HepG2 (cell line): ENCODE results near the gene SPRED2. TPM values are rescaled to one million over a fixed set of nuclear protein-coding genes. Genes with fewer than 3 reads are reported as not detected.

Experiments used
- ATF6 ChIP-seq: sonication (generic); formaldehyde crosslinking; conservative IDR thresholded peaks from 2 replicates; pipeline ENCODE4 v1.4.0; 2020; ENCODE audit warnings: missing genetic modification reagents
- BCLAF1 ChIP-seq: fragments of 450-650 bp; IDR thresholded peaks from 2 replicates; pipeline ENCODE4 v1.6.1; 2017; ENCODE audit warnings: mild to moderate bottlenecking
- CCDC6 ChIP-seq: sonication (generic); formaldehyde crosslinking; IDR thresholded peaks from 2 replicates; pipeline ENCODE4 v1.8.1; 2022; ENCODE audit warnings: mild to moderate bottlenecking, missing genetic modification reagents, moderate library complexity
- ERF ChIP-seq: IDR thresholded peaks from 2 replicates; pipeline ENCODE4 v1.6.1; 2018; ENCODE audit warnings: missing biosample characterization, missing genetic modification reagents
- HOXA5 ChIP-seq: sonication (generic); formaldehyde crosslinking; IDR thresholded peaks from 2 replicates; pipeline ENCODE4 v1.4.0; 2020; ENCODE audit warnings: missing genetic modification reagents
- IKZF5 ChIP-seq: IDR thresholded peaks from 2 replicates; pipeline ENCODE4 v1.6.1; 2018; ENCODE audit warnings: missing genetic modification reagents, mild to moderate bottlenecking, missing compliant biosample characterization
- JUN ChIP-seq: sonication (generic); formaldehyde crosslinking; IDR thresholded peaks from 2 replicates; pipeline ENCODE4 v1.4.0; 2020; ENCODE audit warnings: mild to moderate bottlenecking, missing genetic modification reagents
- NFATC3 ChIP-seq: sonication (generic); formaldehyde crosslinking; IDR thresholded peaks from 2 replicates; pipeline ENCODE4 v1.5.1; 2020; ENCODE audit warnings: mild to moderate bottlenecking, missing genetic modification reagents
- NR0B2 ChIP-seq: sonication (generic); formaldehyde crosslinking; IDR thresholded peaks from 2 replicates; pipeline ENCODE4 v1.4.0; 2020; ENCODE audit warnings: mild to moderate bottlenecking, missing genetic modification reagents
- NR2F1 ChIP-seq, 2 experiments: fragments of 450-650 bp in 1 of 2; formaldehyde crosslinking in 1 of 2; IDR thresholded peaks; 2 replicates each; pipeline versions ENCODE4 v1.5.0 to v1.6.1; 2016 to 2020; ENCODE audit warnings: mild to moderate bottlenecking in 1 of 2, missing compliant biosample characterization in 1 of 2, missing genetic modification reagents in 1 of 2, moderate library complexity in 1 of 2
- PHF5A ChIP-seq: IDR thresholded peaks from one replicate; pipeline ENCODE4 v1.6.1; 2018; ENCODE audit warnings: low read depth, missing genetic modification reagents; ENCODE audit not compliant: unreplicated experiment
- POGZ ChIP-seq: sonication (generic); formaldehyde crosslinking; IDR thresholded peaks from 2 replicates; pipeline ENCODE4 v1.4.0; 2020; ENCODE audit warnings: mild to moderate bottlenecking, missing genetic modification reagents
- POLR2G ChIP-seq: fragments of 200-400 bp; formaldehyde crosslinking; IDR thresholded peaks from 2 replicates; pipeline ENCODE4 v1.6.1; 2018; ENCODE audit warnings: mild to moderate bottlenecking, low read depth, low read length, moderate library complexity
- REPIN1 ChIP-seq: sonication (generic); formaldehyde crosslinking; IDR thresholded peaks from 2 replicates; pipeline ENCODE4 v1.8.0; 2022; ENCODE audit warnings: missing genetic modification reagents, low read depth, mild to moderate bottlenecking, borderline replicate concordance
- SP2 ChIP-seq: sonication (generic); formaldehyde crosslinking; IDR thresholded peaks from 2 replicates; pipeline ENCODE4 v1.5.1; 2020; ENCODE audit warnings: mild to moderate bottlenecking, missing genetic modification reagents
- TFE3 ChIP-seq: IDR thresholded peaks from 2 replicates; pipeline ENCODE4 v1.6.1; 2016
- TRIM24 ChIP-seq: sonication (generic); formaldehyde crosslinking; IDR thresholded peaks from 2 replicates; pipeline ENCODE4 v1.8.0; 2022; ENCODE audit warnings: mild to moderate bottlenecking, missing genetic modification reagents
- ZNF44 ChIP-seq: sonication (generic); formaldehyde crosslinking; IDR thresholded peaks from 2 replicates; pipeline ENCODE4 v1.5.1; 2020; ENCODE audit warnings: mild to moderate bottlenecking, missing genetic modification reagents
- ZNF510 ChIP-seq: sonication (generic); formaldehyde crosslinking; IDR thresholded peaks from 2 replicates; pipeline ENCODE4 v1.4.0; 2020; ENCODE audit warnings: low read depth, mild to moderate bottlenecking, missing genetic modification reagents
- ZNF891 ChIP-seq: sonication (generic); formaldehyde crosslinking; IDR thresholded peaks from 2 replicates; pipeline ENCODE4 v1.5.0; 2020; ENCODE audit warnings: mild to moderate bottlenecking, missing genetic modification reagents
- polyA plus RNA-seq, 8 experiments: library from polyadenylated mRNA; depleted of rRNA in 3 of 8; stranded (reverse) in 7 of 8; unstranded in 1 of 8; fragments of >200 nt; fragmentation: Illumina TruSeq in 4 of 8; extraction: Trizol in 4 of 8; gene quantifications; 2 replicates each; pipeline versions ENCODE4 v1.2.1 to v1.2.3, GENCODE V29; 2011 to 2016; ENCODE audit warnings: low read depth in 4 of 8, missing spikeins in 1 of 8, mixed read lengths in 1 of 8; ENCODE audit not compliant: insufficient read depth in 1 of 8
- total RNA-seq, 5 experiments: library from RNA; depleted of rRNA; stranded (reverse); fragments of >200 nt; fragmentation: Illumina TruSeq; extraction: Trizol; gene quantifications; 2 replicates each; pipeline ENCODE4 v1.2.3, GENCODE V29; 2016; ENCODE audit warnings: low read depth in 1 of 5

SPRED2 gene
- total and polyA plus RNA-seq, 2 of the 13 experiments (the other 11 are each of a cell fraction or from before 2014, with no cell fraction given): 13.0 to 37.0 TPM

GRCh38 chr2:65435625-65436168 lies 3.3 kb upstream of the SPRED2 start (continued):
- peak; percentile 84 for TF ChIP-seq IKZF5 (CRISPR knock-in tag)
- TF ChIP-seq ZNF510 (CRISPR knock-in tag): peak; percentile 58; the same call in 1 of the 2 replicates
- peak; percentile 52; the same call in 1 of the 2 replicates for TF ChIP-seq TFE3 (CRISPR knock-in tag)
- TF ChIP-seq PHF5A: peak; percentile 19
- TF ChIP-seq SP2 (CRISPR knock-in tag): no peak
- no peak; the same call in 1 of the 2 replicates for TF ChIP-seq ATF6 (CRISPR knock-in tag)
- peak; percentile 69; the same call in 1 of the 2 replicates for TF ChIP-seq REPIN1 (CRISPR knock-in tag)
- no peak for TF ChIP-seq BCLAF1
- peak; percentile 80 for TF ChIP-seq CCDC6 (CRISPR knock-in tag)
- TF ChIP-seq NR0B2 (CRISPR knock-in tag): 0 out of 2 replicates have a peak, but pooled peaks have one; percentile 16
- no peak for TF ChIP-seq JUN (CRISPR knock-in tag)
- TF ChIP-seq POGZ: no peak; the same call in none of the 2 replicates
- 0 out of 2 replicates have a peak, but pooled peaks have one; percentile 47 for TF ChIP-seq TRIM24 (CRISPR knock-in tag)
- 0 out of 4 replicates have a peak, but pooled peaks of 1 of the 2 experiments have one; percentile 8 for TF ChIP-seq NR2F1 (CRISPR knock-in tag; IDR thresholded peaks at IDR 0.05)
- peak; percentile 93 for TF ChIP-seq ERF (CRISPR knock-in tag)
- no peak for TF ChIP-seq NFATC3
- TF ChIP-seq POLR2G: peak; percentile 61; the same call in 1 of the 2 replicates
- TF ChIP-seq HOXA5 (CRISPR knock-in tag): peak; percentile 71
- TF ChIP-seq ZNF44 (CRISPR knock-in tag): no peak
- 0 out of 2 replicates have a peak, but pooled peaks have one; percentile 68 for TF ChIP-seq ZNF891 (CRISPR knock-in tag)
